ENCODE measurements around the gene TMEM161B. TPM values are rescaled to one million over a fixed set of nuclear protein-coding genes. Genes with fewer than 3 reads are reported as not detected.

TMEM161B gene
- total RNA-seq, 4 donors from 2014 or later: 10.7 to 31.0 (median 25.3) TPM

GRCh38 chr5:88238732-88239131 lies 29.9 kb downstream of the TMEM161B start:
- DNase-seq: no peak
- no peak for TF ChIP-seq POLR2A (IDR thresholded peaks at IDR 0.05)
- no peak for TF ChIP-seq CTCF (IDR thresholded peaks at IDR 0.05)
- H3K36me3 ChIP-seq: peaks cover 0 to 5% (median 0%) of the 10 kb centered on the region in 3 donors
- H3K4me3 ChIP-seq: no peak overlapping the region
- no peak overlapping the region for H3K27ac ChIP-seq
- no peaks in the 10 kb centered on the region for H3K4me1 ChIP-seq
- no peaks in the 10 kb centered on the region for H3K9me3 ChIP-seq
- H3K27me3 ChIP-seq: no peaks in the 10 kb centered on the region

DNA sequence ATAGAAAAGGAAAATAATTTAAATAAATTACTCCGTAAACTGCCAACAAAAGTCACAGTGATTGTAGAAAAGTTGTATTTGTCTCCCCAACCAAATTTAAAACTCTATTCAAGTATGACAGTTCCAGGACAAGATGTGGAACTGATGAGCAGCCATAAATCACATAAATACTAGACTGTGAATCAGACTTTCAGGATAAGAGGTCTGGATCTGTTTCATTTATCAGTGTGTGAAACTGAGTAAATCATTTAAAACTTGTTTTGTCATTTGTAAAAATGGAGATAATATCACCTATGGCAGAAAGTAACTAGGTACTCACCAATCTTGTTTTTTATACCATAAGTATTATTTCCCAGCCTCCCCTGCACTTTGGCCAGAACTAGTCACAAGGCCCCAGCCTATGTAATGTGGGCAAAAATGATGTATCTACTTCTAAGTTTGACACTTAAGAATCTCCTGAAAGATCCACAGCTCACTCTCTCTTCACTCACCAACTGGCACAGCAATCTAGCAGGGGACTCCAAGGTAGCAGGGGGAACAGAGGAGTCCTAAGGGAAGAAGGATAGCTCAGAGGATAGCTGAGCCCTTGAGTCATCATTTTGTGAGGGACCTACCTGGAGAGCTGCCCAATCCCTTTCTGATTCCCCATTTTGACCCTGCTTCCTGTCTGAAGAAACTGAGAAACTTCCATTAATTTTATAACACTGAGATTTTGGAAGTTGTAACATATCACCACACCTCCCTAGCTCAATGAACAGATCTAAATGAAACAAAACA lies 31.6 kb downstream of the TMEM161B start:
- no peak overlapping the region for H3K27ac ChIP-seq
- TF ChIP-seq POLR2A (IDR thresholded peaks at IDR 0.05) (no peak), CTCF (IDR thresholded peaks at IDR 0.05) (no peak)
- no peak for DNase-seq
- H3K4me1 ChIP-seq: no peaks in the 10 kb centered on the region
- H3K36me3 ChIP-seq: peaks cover 0 to 5% (median 0%) of the 10 kb centered on the region in 3 donors
- no peaks in the 10 kb centered on the region for H3K9me3 ChIP-seq
- no peak overlapping the region for H3K4me3 ChIP-seq
- no peaks in the 10 kb centered on the region for H3K27me3 ChIP-seq

DNA sequence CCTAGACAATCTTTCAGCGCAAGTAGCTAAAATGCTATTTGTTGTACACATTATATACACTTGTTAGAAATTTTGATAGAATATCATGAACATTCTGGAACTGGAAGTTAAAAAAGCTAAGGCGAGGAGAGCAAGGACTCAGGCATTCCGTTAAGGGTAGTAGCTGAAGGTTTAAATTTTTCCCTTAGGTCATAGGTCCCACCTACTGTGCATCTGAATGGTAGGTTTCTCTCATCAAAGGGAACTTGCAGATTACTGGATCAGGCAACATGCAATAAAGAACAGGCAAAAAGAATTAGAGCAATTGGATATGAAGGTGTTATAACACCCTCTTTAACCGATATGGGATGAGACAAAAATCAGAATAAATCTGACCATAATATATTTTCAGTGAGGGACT lies 32.8 kb downstream of the TMEM161B start:
- Histone ChIP-seq H3K4me1 (no peaks in the 10 kb centered on the region), H3K4me3 (no peak overlapping the region), H3K27me3 (no peaks in the 10 kb centered on the region), H3K9me3 (no peaks in the 10 kb centered on the region), H3K27ac (no peak overlapping the region), H3K36me3 (peaks cover 0 to 5% (median 0%) of the 10 kb centered on the region in 3 donors)
- DNase-seq: no peak
- no peak for TF ChIP-seq POLR2A (IDR thresholded peaks at IDR 0.05)
- TF ChIP-seq CTCF (IDR thresholded peaks at IDR 0.05): no peak

- DNase-seq: no peak
- no peaks in the 10 kb centered on the region for H3K9me3 ChIP-seq
- H3K4me3 ChIP-seq: no peak overlapping the region
- no peaks in the 10 kb centered on the region for H3K4me1 ChIP-seq
- no peak for TF ChIP-seq POLR2A (IDR thresholded peaks at IDR 0.05)
- no peak for TF ChIP-seq CTCF (IDR thresholded peaks at IDR 0.05)
- H3K36me3 ChIP-seq: peaks cover 0 to 5% (median 0%) of the 10 kb centered on the region in 3 donors
- no peak overlapping the region for H3K27ac ChIP-seq
- H3K27me3 ChIP-seq: no peaks in the 10 kb centered on the region
Measured at GRCh38 chr5:88235346-88235745, 33.3 kb downstream of the TMEM161B start.

GRCh38 chr5:88230546-88231066 lies 38.0 kb downstream of the TMEM161B start:
- H3K36me3 ChIP-seq: peaks cover 0 to 6% (median 0%) of the 10 kb centered on the region in 3 donors
- TF ChIP-seq POLR2A (IDR thresholded peaks at IDR 0.05) (no peak), CTCF (IDR thresholded peaks at IDR 0.05) (no peak)
- DNase-seq: no peak
- H3K4me1 ChIP-seq: no peaks in the 10 kb centered on the region
- no peak overlapping the region for H3K27ac ChIP-seq
- no peaks in the 10 kb centered on the region for H3K27me3 ChIP-seq
- no peaks in the 10 kb centered on the region for H3K9me3 ChIP-seq
- no peak overlapping the region for H3K4me3 ChIP-seq

All from Peyer's patch (tissue), 4 donors.